22Rv1 (cell line): ENCODE measurements around the gene SETD6.
"Not testable (repeated sequence)": the region's sequence is repeated elsewhere in the genome, so short reads cannot be mapped to it uniquely, and the experiment has no call there.

ENCODE experiments used
- CTCF ChIP-seq: fragments of 450-650 bp; IDR thresholded peaks from 2 replicates; pipeline ENCODE4 v1.5.1; 2017; ENCODE audit warnings: mild to moderate bottlenecking
- ZFX ChIP-seq: fragments of 450-650 bp; IDR thresholded peaks from 2 replicates; pipeline ENCODE4 v1.6.1; 2017; ENCODE audit warnings: antibody characterized with exemption, borderline replicate concordance

GRCh38 chr16:58565697-58566096 is 50.4 kb downstream of the SETD6 start:
- TF ChIP-seq CTCF, ZFX: not testable (repeated sequence)
